Glutamatergic neuron (in vitro differentiated cells): ENCODE results near the gene CCDC3. TPM values are rescaled to one million over a fixed set of nuclear protein-coding genes. Genes with fewer than 3 reads are reported as not detected.

ENCODE experiments used
- DNase-seq: peaks from one replicate; pipeline ENCODE4 v3.0.0; 2022
- H3K27ac Mint-ChIP-seq: one replicate; pipeline ENCODE4 v1.8.0; 2020; ENCODE audit warnings: mild to moderate bottlenecking, mixed read lengths, inconsistent platforms; ENCODE audit not compliant: unreplicated experiment
- H3K27me3 Mint-ChIP-seq: one replicate; pipeline ENCODE4 v1.8.0; 2020; ENCODE audit warnings: mild to moderate bottlenecking, moderate library complexity, mixed read lengths, inconsistent platforms; ENCODE audit not compliant: unreplicated experiment
- H3K36me3 Mint-ChIP-seq: one replicate; pipeline ENCODE4 v1.8.0; 2020; ENCODE audit warnings: mild to moderate bottlenecking, mixed read lengths, inconsistent platforms; ENCODE audit not compliant: unreplicated experiment
- H3K4me1 Mint-ChIP-seq: one replicate; pipeline ENCODE4 v1.8.0; 2020; ENCODE audit warnings: mild to moderate bottlenecking, low read depth, mixed read lengths, inconsistent platforms; ENCODE audit not compliant: unreplicated experiment
- H3K4me3 Mint-ChIP-seq: one replicate; pipeline ENCODE4 v1.8.0; 2020; ENCODE audit warnings: mild to moderate bottlenecking, mixed read lengths, inconsistent platforms; ENCODE audit not compliant: unreplicated experiment
- H3K9me3 Mint-ChIP-seq: one replicate; pipeline ENCODE4 v1.8.0; 2020; ENCODE audit warnings: mild to moderate bottlenecking, moderate library complexity, mixed read lengths, inconsistent platforms; ENCODE audit not compliant: unreplicated experiment
- CTCF ChIP-seq: fragments of 200-600 bp; sonication (generic); IDR thresholded peaks from one replicate; pipeline ENCODE4 v1.5.0; 2021; ENCODE audit not compliant: partially characterized antibody, unreplicated experiment
- total RNA-seq: library from RNA; stranded (reverse); fragmentation: NEBNext Ultra II Directional; extraction: Animal tissue kit (Norgen Biotek cat#: 25700); gene quantifications from one replicate; pipeline ENCODE4 v1.2.1, GENCODE V29; 2021; ENCODE audit not compliant: unreplicated experiment

The CCDC3 gene
- total RNA-seq, 1 donor from 2014 or later = 13.8 TPM

GRCh38 chr10:12960941-12961340, 40.6 kb downstream of the CCDC3 start:
- Mint-ChIP-seq H3K4me1 (peaks cover 22% of the 10 kb centered on the region), H3K27ac (peak overlapping the region; percentile 75), H3K4me3 (peak overlapping the region; percentile 0), H3K9me3 (peaks cover 8% of the 10 kb centered on the region), H3K36me3 (peaks cover 18% of the 10 kb centered on the region), H3K27me3 (peaks cover 4% of the 10 kb centered on the region)
- DNase-seq = no peak
- no peak for TF ChIP-seq CTCF

- H3K4me3 Mint-ChIP-seq = peak overlapping the region; percentile 0
- no peak for TF ChIP-seq CTCF
- H3K27me3 Mint-ChIP-seq = peaks cover 4% of the 10 kb centered on the region
- DNase-seq = no peak
- peaks cover 22% of the 10 kb centered on the region for H3K4me1 Mint-ChIP-seq
- H3K9me3 Mint-ChIP-seq = peaks cover 8% of the 10 kb centered on the region
- H3K36me3 Mint-ChIP-seq = peaks cover 18% of the 10 kb centered on the region
- peak overlapping the region; percentile 75 for H3K27ac Mint-ChIP-seq
Measured at GRCh38 chr10:12960334-12960898, 41.1 kb downstream of the CCDC3 start.

GRCh38 chr10:12958546-12959110, 42.9 kb downstream of the CCDC3 start:
- no peak for DNase-seq
- H3K4me1 Mint-ChIP-seq = peaks cover 22% of the 10 kb centered on the region
- no peak overlapping the region for H3K4me3 Mint-ChIP-seq
- no peak for TF ChIP-seq CTCF
- H3K27me3 Mint-ChIP-seq = peaks cover 2% of the 10 kb centered on the region
- H3K9me3 Mint-ChIP-seq = peaks cover 6% of the 10 kb centered on the region
- peaks cover 17% of the 10 kb centered on the region for H3K36me3 Mint-ChIP-seq
- H3K27ac Mint-ChIP-seq = no peak overlapping the region

GRCh38 chr10:12957081-12957480, 44.4 kb downstream of the CCDC3 start:
- no peak for TF ChIP-seq CTCF
- H3K4me3 Mint-ChIP-seq = no peak overlapping the region
- H3K4me1 Mint-ChIP-seq = peaks cover 15% of the 10 kb centered on the region
- H3K36me3 Mint-ChIP-seq = peaks cover 32% of the 10 kb centered on the region
- no peak overlapping the region for H3K27ac Mint-ChIP-seq
- H3K27me3 Mint-ChIP-seq = peaks cover 6% of the 10 kb centered on the region
- peaks cover 12% of the 10 kb centered on the region for H3K9me3 Mint-ChIP-seq
- DNase-seq = no peak

GRCh38 chr10:12954866-12955265, 46.6 kb downstream of the CCDC3 start:
- no peak for TF ChIP-seq CTCF
- Mint-ChIP-seq H3K9me3 (peaks cover 11% of the 10 kb centered on the region), H3K4me3 (no peak overlapping the region), H3K36me3 (peaks cover 35% of the 10 kb centered on the region), H3K4me1 (no peaks in the 10 kb centered on the region), H3K27me3 (peaks cover 8% of the 10 kb centered on the region), H3K27ac (no peak overlapping the region)
- no peak for DNase-seq
